ENCODE data around the gene RAP1A. TPM values are rescaled to one million over a fixed set of nuclear protein-coding genes. Genes with fewer than 3 reads are reported as not detected.

RAP1A gene
- polyA plus RNA-seq, 3 donors: 41.2 to 79.1 (median 75.3) TPM

DNA sequence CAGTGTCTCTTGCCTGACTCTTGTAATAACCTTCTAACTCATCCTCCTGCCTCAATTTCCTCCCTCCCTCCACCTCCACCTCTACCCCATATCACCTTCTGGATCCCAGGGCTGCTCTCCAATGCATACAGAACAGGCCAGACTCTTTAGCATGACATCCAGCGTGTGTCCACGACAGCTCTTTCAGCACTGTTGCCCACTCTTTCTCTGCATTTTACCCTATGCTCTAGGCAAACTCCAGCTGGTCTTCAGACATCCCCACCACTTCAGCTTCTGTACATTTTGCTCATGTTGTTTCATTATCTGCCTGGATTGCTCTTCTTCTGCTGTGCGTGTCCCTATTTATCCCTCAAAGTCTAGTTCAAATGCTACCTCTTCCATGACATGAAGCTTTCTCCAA, 114.8 kb downstream of the RAP1A start:
- Mint-ChIP-seq H3K9me3 (peaks cover 0 to 3% (median 0%) of the 10 kb centered on the region in 7 donors), H3K4me3 (no peak overlapping the region), H3K4me1 (peaks cover 23% of the 10 kb centered on the region), H3K27me3 (ENCODE audit: low read depth in 3 of 3) (peaks cover 11 to 27% (median 20%) of the 10 kb centered on the region in 3 donors), H3K36me3 (peaks cover 23 to 32% of the 10 kb centered on the region in 2 donors), H3K27ac (no peak overlapping the region)
- H3K4me1 ChIP-seq (ENCODE audit: control insufficient read depth in 1 of 2, insufficient read depth in 2 of 2, low read length in 2 of 2): peaks cover 65 to 70% of the 10 kb centered on the region in 2 donors
- intact Hi-C loops (cut with micrococcal nuclease): loop anchor here (10.0 kb wide), 4 partner anchors 120 to 770 kb away; partner anchors contain the start of genes ADORA3 (in 1 of the 2), DENND2D (in 1 of the 2), LRIF1 (in 1 of the 2) and RAP1A (in 1 of the 2)
- no peaks in the 10 kb centered on the region for H3K36me3 ChIP-seq (replicated peaks in 1 of 2; ENCODE audit: control insufficient read depth in 1 of 2, insufficient read depth in 2 of 2, low read length in 2 of 2)
- TF ChIP-seq, protein P1, sequence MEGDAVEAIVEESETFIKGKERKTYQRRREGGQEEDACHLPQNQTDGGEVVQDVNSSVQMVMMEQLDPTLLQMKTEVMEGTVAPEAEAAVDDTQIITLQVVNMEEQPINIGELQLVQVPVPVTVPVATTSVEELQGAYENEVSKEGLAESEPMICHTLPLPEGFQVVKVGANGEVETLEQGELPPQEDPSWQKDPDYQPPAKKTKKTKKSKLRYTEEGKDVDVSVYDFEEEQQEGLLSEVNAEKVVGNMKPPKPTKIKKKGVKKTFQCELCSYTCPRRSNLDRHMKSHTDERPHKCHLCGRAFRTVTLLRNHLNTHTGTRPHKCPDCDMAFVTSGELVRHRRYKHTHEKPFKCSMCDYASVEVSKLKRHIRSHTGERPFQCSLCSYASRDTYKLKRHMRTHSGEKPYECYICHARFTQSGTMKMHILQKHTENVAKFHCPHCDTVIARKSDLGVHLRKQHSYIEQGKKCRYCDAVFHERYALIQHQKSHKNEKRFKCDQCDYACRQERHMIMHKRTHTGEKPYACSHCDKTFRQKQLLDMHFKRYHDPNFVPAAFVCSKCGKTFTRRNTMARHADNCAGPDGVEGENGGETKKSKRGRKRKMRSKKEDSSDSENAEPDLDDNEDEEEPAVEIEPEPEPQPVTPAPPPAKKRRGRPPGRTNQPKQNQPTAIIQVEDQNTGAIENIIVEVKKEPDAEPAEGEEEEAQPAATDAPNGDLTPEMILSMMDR (IDR thresholded peaks at IDR 0.05): no peak
- no peaks in the 10 kb centered on the region for H3K9me3 ChIP-seq (replicated peaks in 1 of 2; ENCODE audit: control insufficient read depth in 1 of 2, insufficient read depth in 1 of 2, low read length in 2 of 2)
- DNase-seq: no peak
- 93% methylated on average over 3 of the region's 3 CpGs for WGBS (ENCODE audit: insufficient coverage)
- H3K4me2 ChIP-seq (replicated peaks; ENCODE audit: extremely low read depth, low read length, poor library complexity, severe bottlenecking): peak overlapping the region; percentile 76
- H3K79me2 ChIP-seq (ENCODE audit: insufficient read depth, low read length): no peaks in the 10 kb centered on the region
- peak overlapping the region; percentile 95 to 98 for H3K27ac ChIP-seq (ENCODE audit: low read depth in 1 of 2, low read length in 2 of 2)
- peak overlapping the region; percentile 17 for H2AFZ ChIP-seq (ENCODE audit: insufficient read depth, low read depth, low read length, poor library complexity, severe bottlenecking)
- H3K4me3 ChIP-seq (replicated peaks in 1 of 3; ENCODE audit: low read depth in 2 of 3, low read length in 3 of 3): peak overlapping the region in 1 of 3 experiments; percentile 70
- H4K20me1 ChIP-seq (ENCODE audit: insufficient read depth, low read length): no peaks in the 10 kb centered on the region
- H3K9ac ChIP-seq (ENCODE audit: insufficient read depth, low read length, poor library complexity, severe bottlenecking): no peak overlapping the region
- peaks cover 2 to 15% of the 10 kb centered on the region in 2 donors for H3K27me3 ChIP-seq (ENCODE audit: control insufficient read depth in 2 of 2, insufficient read depth in 2 of 2, low read length in 2 of 2)

DNA sequence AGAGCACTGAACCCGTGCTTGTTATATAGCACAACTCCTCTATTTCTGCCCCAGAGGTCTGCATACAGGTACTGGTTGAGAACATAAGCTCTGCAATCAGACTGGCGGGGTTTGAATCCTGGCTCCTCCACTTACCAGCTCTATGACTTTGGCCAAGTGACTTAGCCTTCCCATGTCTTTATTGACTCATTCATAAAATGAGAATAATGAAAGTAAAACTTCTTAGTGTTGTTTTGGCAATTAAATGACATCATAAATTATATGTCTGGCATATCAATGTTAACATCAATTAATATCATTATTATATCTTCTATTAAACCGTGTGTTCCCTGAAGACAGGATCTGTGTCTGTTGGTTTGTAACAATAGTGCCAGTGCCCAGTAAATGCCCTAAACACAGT, 115.3 kb downstream of the RAP1A start:
- H3K9ac ChIP-seq (ENCODE audit: insufficient read depth, low read length, poor library complexity, severe bottlenecking): no peak overlapping the region
- intact Hi-C loops (cut with micrococcal nuclease): loop anchor here (10.0 kb wide), 4 partner anchors 120 to 770 kb away; partner anchors contain the start of genes ADORA3 (in 1 of the 2), DENND2D (in 1 of the 2), LRIF1 (in 1 of the 2) and RAP1A (in 1 of the 2)
- H3K36me3 Mint-ChIP-seq: peaks cover 25 to 34% of the 10 kb centered on the region in 2 donors
- no peak overlapping the region for H3K27ac Mint-ChIP-seq
- H3K4me2 ChIP-seq (replicated peaks; ENCODE audit: extremely low read depth, low read length, poor library complexity, severe bottlenecking): peak overlapping the region; percentile 76
- no peak overlapping the region for H3K4me3 Mint-ChIP-seq
- peaks cover 0 to 4% (median 0%) of the 10 kb centered on the region in 7 donors for H3K9me3 Mint-ChIP-seq
- H3K9me3 ChIP-seq (replicated peaks in 1 of 2; ENCODE audit: control insufficient read depth in 1 of 2, insufficient read depth in 1 of 2, low read length in 2 of 2): no peaks in the 10 kb centered on the region
- H3K27me3 ChIP-seq (ENCODE audit: control insufficient read depth in 2 of 2, insufficient read depth in 2 of 2, low read length in 2 of 2): peaks cover 2 to 17% of the 10 kb centered on the region in 2 donors
- peak overlapping the region in 1 of 3 experiments; percentile 70 for H3K4me3 ChIP-seq (replicated peaks in 1 of 3; ENCODE audit: low read depth in 2 of 3, low read length in 3 of 3)
- no peaks in the 10 kb centered on the region for H3K79me2 ChIP-seq (ENCODE audit: insufficient read depth, low read length)
- peaks cover 69 to 74% of the 10 kb centered on the region in 2 donors for H3K4me1 ChIP-seq (ENCODE audit: control insufficient read depth in 1 of 2, insufficient read depth in 2 of 2, low read length in 2 of 2)
- H3K4me1 Mint-ChIP-seq: peaks cover 26% of the 10 kb centered on the region
- H3K27me3 Mint-ChIP-seq (ENCODE audit: low read depth in 3 of 3): peaks cover 13 to 31% (median 24%) of the 10 kb centered on the region in 3 donors
- no peak overlapping the region for H2AFZ ChIP-seq (ENCODE audit: insufficient read depth, low read depth, low read length, poor library complexity, severe bottlenecking)
- H3K27ac ChIP-seq (ENCODE audit: low read depth in 1 of 2, low read length in 2 of 2): peak overlapping the region in 1 of 2 donors; percentile 98
- 76% methylated on average over 2 of the region's 3 CpGs for WGBS (ENCODE audit: insufficient coverage)
- DNase-seq: no peak
- H4K20me1 ChIP-seq (ENCODE audit: insufficient read depth, low read length): no peaks in the 10 kb centered on the region
- H3K36me3 ChIP-seq (replicated peaks in 1 of 2; ENCODE audit: control insufficient read depth in 1 of 2, insufficient read depth in 2 of 2, low read length in 2 of 2): no peaks in the 10 kb centered on the region
- TF ChIP-seq, protein P1 (IDR thresholded peaks at IDR 0.05): no peak

All from CD14-positive monocyte (primary cell).